Smooth muscle cell of the coronary artery (primary cell): ENCODE measurements around the gene KLHL40. TPM values are rescaled to one million over a fixed set of nuclear protein-coding genes. Genes with fewer than 3 reads are reported as not detected.

Experiments
- total RNA-seq: library from RNA; depleted of rRNA; stranded (reverse); fragments of >200 nt; gene quantifications from 2 replicates; pipeline ENCODE4 v1.2.3, GENCODE V29; 2014; ENCODE audit warnings: low replicate concordance

The KLHL40 gene
- not detected in 2 replicates for total RNA-seq

GRCh38 chr3:42685363-42685881 lies at the start of gene KLHL40:
Gene KLHL40 (plus strand): TSS chr3:42685537. CDS start chr3:42685619, 82 bp downstream.

GRCh38 chr3:42653560-42654330 lies 31.6 kb upstream of the KLHL40 start, which contains the start of gene ZBTB47:
Gene ZBTB47 (plus strand): TSS chr3:42653697. CDS start chr3:42658356, 4,659 bp downstream.

GRCh38 chr3:42702066-42702951 lies 17.0 kb downstream of the KLHL40 start, which contains the start of gene HHATL:
Gene HHATL (minus strand): TSS chr3:42702798. CDS start chr3:42700826, 1,972 bp downstream.

Other genes with a start within 250 kb of the KLHL40 start
- 19.5 TPM in 1 of 2 replicates, not detected in the other for gene VIPR1, start 182.9 kb upstream of the KLHL40 start, total RNA-seq
- 34.9 and 41.1 TPM in 2 replicates for gene SEC22C, start 103.6 kb upstream of the KLHL40 start, total RNA-seq
- 21.6 and 21.9 TPM in 2 replicates for gene SS18L2, start 94.7 kb upstream of the KLHL40 start, total RNA-seq
- 26.0 and 36.5 TPM in 2 replicates for gene NKTR, start 84.9 kb upstream of the KLHL40 start, total RNA-seq
- 22.5 and 44.0 TPM in 2 replicates for gene ZBTB47, start 31.8 kb upstream of the KLHL40 start, total RNA-seq
- gene HHATL, start 17.3 kb downstream of the KLHL40 start, total RNA-seq, result not detected in 2 replicates
- gene CCDC13, start 87.7 kb downstream of the KLHL40 start, total RNA-seq, result 0.23 and 0.47 TPM in 2 replicates
- gene HIGD1A, start 119.0 kb downstream of the KLHL40 start, total RNA-seq, result 64.6 and 146 TPM in 2 replicates
- gene ACKR2, start 123.9 kb downstream of the KLHL40 start, total RNA-seq, result 0.15 and 0.35 TPM in 2 replicates
- gene CYP8B1, start 190.3 kb downstream of the KLHL40 start, total RNA-seq, result not detected in 2 replicates
- 0.47 and 0.60 TPM in 2 replicates for gene ZNF662, start 220.6 kb downstream of the KLHL40 start, total RNA-seq